SK-N-SH treated with all-trans-retinoic acid at 6 μM for 48 hours (cell line): ENCODE data around the gene KIFC1.

Experiments
- ATAC-seq: fragments of 200-7000 bp; cut with Tn5 transposase; 3 replicates; pipeline ENCODE4 v1.9.1; 2020; ENCODE audit warnings: mild to moderate bottlenecking, moderate library complexity
- BACH2 ChIP-seq: fragments of 250-450 bp; sonication (Bioruptor Pico); IDR thresholded peaks from 2 replicates; pipeline ENCODE4 v1.9.0; 2021; ENCODE audit warnings: mild to moderate bottlenecking, borderline replicate concordance
- CSRNP3 ChIP-seq: fragments of 250-450 bp; sonication (Bioruptor Pico); IDR thresholded peaks from 2 replicates; pipeline ENCODE4 v1.5.1; 2021; ENCODE audit warnings: mild to moderate bottlenecking, moderate library complexity
- ESRRG ChIP-seq: fragments of 250-450 bp; sonication (Bioruptor Pico); IDR thresholded peaks from 2 replicates; pipeline ENCODE4 v1.6.1; 2021; ENCODE audit warnings: mild to moderate bottlenecking
- GLIS3 ChIP-seq: fragments of 250-450 bp; sonication (Bioruptor Pico); IDR thresholded peaks from 2 replicates; pipeline ENCODE4 v1.5.0; 2020; ENCODE audit warnings: mild to moderate bottlenecking, moderate library complexity
- ISL1 ChIP-seq: fragments of 250-450 bp; sonication (Bioruptor Pico); IDR thresholded peaks from 2 replicates; pipeline ENCODE4 v2.1.2; 2022; ENCODE audit warnings: mild to moderate bottlenecking, moderate library complexity
- OSR1 ChIP-seq: fragments of 250-450 bp; sonication (Bioruptor Pico); IDR thresholded peaks from 2 replicates; pipeline ENCODE4 v1.8.0; 2022; ENCODE audit warnings: moderate library complexity, mild to moderate bottlenecking, inconsistent platforms
- PATZ1 ChIP-seq: fragments of 250-450 bp; sonication (Bioruptor Pico); IDR thresholded peaks from 2 replicates; pipeline ENCODE4 v1.8.0; 2020; ENCODE audit warnings: mild to moderate bottlenecking, moderate library complexity, borderline replicate concordance
- PPARA ChIP-seq: fragments of 250-450 bp; sonication (Bioruptor Pico); IDR thresholded peaks from 2 replicates; pipeline ENCODE4 v1.5.0; 2020; ENCODE audit warnings: mild to moderate bottlenecking, borderline replicate concordance
- RARB ChIP-seq: fragments of 250-450 bp; sonication (Bioruptor Pico); IDR thresholded peaks from 2 replicates; pipeline ENCODE4 v1.8.0; 2021; ENCODE audit warnings: mild to moderate bottlenecking, moderate library complexity
- SNAI2 ChIP-seq: fragments of 250-450 bp; sonication (Bioruptor Pico); IDR thresholded peaks from 2 replicates; pipeline ENCODE4 v1.5.0; 2020; ENCODE audit warnings: mild to moderate bottlenecking, moderate library complexity
- TCF4 ChIP-seq: fragments of 250-450 bp; sonication (Bioruptor Pico); IDR thresholded peaks from 2 replicates; pipeline ENCODE4 v1.8.0; 2021; ENCODE audit warnings: mild to moderate bottlenecking, moderate library complexity, borderline replicate concordance
- TOX ChIP-seq: fragments of 250-450 bp; sonication (Bioruptor Pico); IDR thresholded peaks from 2 replicates; pipeline ENCODE4 v1.8.0; 2021; ENCODE audit warnings: mild to moderate bottlenecking, moderate library complexity, borderline replicate concordance
- TSHZ2 ChIP-seq: fragments of 250-450 bp; sonication (Bioruptor Pico); IDR thresholded peaks from 2 replicates; pipeline ENCODE4 v1.5.0; 2020; ENCODE audit warnings: mild to moderate bottlenecking, moderate library complexity
- ZC3H10 ChIP-seq: fragments of 250-450 bp; sonication (Bioruptor Pico); IDR thresholded peaks from 2 replicates; pipeline ENCODE4 v1.5.1; 2021; ENCODE audit warnings: mild to moderate bottlenecking, moderate library complexity
- ZFP3 ChIP-seq: fragments of 250-450 bp; sonication (Bioruptor Pico); IDR thresholded peaks from 2 replicates; pipeline ENCODE4 v1.5.0; 2020; ENCODE audit warnings: mild to moderate bottlenecking, moderate library complexity
- ZFP30 ChIP-seq: fragments of 450-650 bp; formaldehyde crosslinking; IDR thresholded peaks from 2 replicates; pipeline ENCODE4 v1.5.0; 2022; ENCODE audit warnings: mild to moderate bottlenecking, moderate library complexity
- ZNF565 ChIP-seq: fragments of 450-650 bp; formaldehyde crosslinking; conservative IDR thresholded peaks from 2 replicates; pipeline ENCODE4 v1.5.0; 2020; ENCODE audit warnings: low read depth, mild to moderate bottlenecking, moderate library complexity
- ZNF70 ChIP-seq: fragments of 450-650 bp; formaldehyde crosslinking; IDR thresholded peaks from 2 replicates; pipeline ENCODE4 v1.5.0; 2020; ENCODE audit warnings: mild to moderate bottlenecking, moderate library complexity
- ZNF8 ChIP-seq: fragments of 450-650 bp; formaldehyde crosslinking; IDR thresholded peaks from 2 replicates; pipeline ENCODE4 v1.5.0; 2020; ENCODE audit warnings: mild to moderate bottlenecking, moderate library complexity
- TF ChIP-seq, protein P1 (sequence below): fragments of 250-450 bp; sonication (Bioruptor Pico); IDR thresholded peaks from 2 replicates; pipeline ENCODE4 v1.5.1; 2020; ENCODE audit warnings: low read depth, mild to moderate bottlenecking, moderate library complexity
- TF ChIP-seq, protein P2 (sequence below): fragments of 250-450 bp; sonication (Bioruptor Pico); IDR thresholded peaks from 2 replicates; pipeline ENCODE4 v1.8.0; 2021; ENCODE audit warnings: low read depth, mild to moderate bottlenecking, moderate library complexity, borderline replicate concordance

KIFC1 gene

GRCh38 chr6:33452496-33452895 is 60.9 kb downstream of the KIFC1 start:
- TF ChIP-seq GLIS3 (CRISPR knock-in tag): no peak
- no peak for TF ChIP-seq TSHZ2
- no peak for TF ChIP-seq SNAI2 (CRISPR knock-in tag)
- no peak for TF ChIP-seq ISL1 (CRISPR knock-in tag)
- TF ChIP-seq RARB (CRISPR knock-in tag): no peak
- TF ChIP-seq ZFP30 (CRISPR knock-in tag): no peak
- no peak for TF ChIP-seq ZNF70 (CRISPR knock-in tag)
- TF ChIP-seq ZC3H10 (CRISPR knock-in tag): no peak
- no peak for TF ChIP-seq PPARA (CRISPR knock-in tag)
- no peak for TF ChIP-seq ZNF565 (CRISPR knock-in tag)
- no peak for TF ChIP-seq TCF4 (CRISPR knock-in tag)
- TF ChIP-seq ZNF8 (CRISPR knock-in tag): no peak
- TF ChIP-seq, protein P1, sequence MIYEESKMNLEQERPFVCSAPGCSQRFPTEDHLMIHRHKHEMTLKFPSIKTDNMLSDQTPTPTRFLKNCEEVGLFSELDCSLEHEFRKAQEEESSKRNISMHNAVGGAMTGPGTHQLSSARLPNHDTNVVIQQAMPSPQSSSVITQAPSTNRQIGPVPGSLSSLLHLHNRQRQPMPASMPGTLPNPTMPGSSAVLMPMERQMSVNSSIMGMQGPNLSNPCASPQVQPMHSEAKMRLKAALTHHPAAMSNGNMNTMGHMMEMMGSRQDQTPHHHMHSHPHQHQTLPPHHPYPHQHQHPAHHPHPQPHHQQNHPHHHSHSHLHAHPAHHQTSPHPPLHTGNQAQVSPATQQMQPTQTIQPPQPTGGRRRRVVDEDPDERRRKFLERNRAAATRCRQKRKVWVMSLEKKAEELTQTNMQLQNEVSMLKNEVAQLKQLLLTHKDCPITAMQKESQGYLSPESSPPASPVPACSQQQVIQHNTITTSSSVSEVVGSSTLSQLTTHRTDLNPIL (CRISPR knock-in tag): no peak
- no peak for ATAC-seq

GRCh38 chr6:33453393-33454008 is 61.9 kb downstream of the KIFC1 start:
- TF ChIP-seq TOX (CRISPR knock-in tag) (no peak), SNAI2 (CRISPR knock-in tag) (no peak), BACH2 (CRISPR knock-in tag) (no peak), ISL1 (CRISPR knock-in tag) (no peak), RARB (CRISPR knock-in tag) (no peak), TCF4 (CRISPR knock-in tag) (no peak), ZNF8 (CRISPR knock-in tag) (no peak), PPARA (CRISPR knock-in tag) (no peak), ESRRG (no peak), GLIS3 (CRISPR knock-in tag) (no peak), ZFP3 (CRISPR knock-in tag) (no peak), PATZ1 (no peak), ZNF565 (CRISPR knock-in tag) (no peak), CSRNP3 (CRISPR knock-in tag) (no peak), OSR1 (CRISPR knock-in tag) (no peak), TSHZ2 (no peak)
- TF ChIP-seq, protein P1 (CRISPR knock-in tag): no peak
- TF ChIP-seq, protein P2, sequence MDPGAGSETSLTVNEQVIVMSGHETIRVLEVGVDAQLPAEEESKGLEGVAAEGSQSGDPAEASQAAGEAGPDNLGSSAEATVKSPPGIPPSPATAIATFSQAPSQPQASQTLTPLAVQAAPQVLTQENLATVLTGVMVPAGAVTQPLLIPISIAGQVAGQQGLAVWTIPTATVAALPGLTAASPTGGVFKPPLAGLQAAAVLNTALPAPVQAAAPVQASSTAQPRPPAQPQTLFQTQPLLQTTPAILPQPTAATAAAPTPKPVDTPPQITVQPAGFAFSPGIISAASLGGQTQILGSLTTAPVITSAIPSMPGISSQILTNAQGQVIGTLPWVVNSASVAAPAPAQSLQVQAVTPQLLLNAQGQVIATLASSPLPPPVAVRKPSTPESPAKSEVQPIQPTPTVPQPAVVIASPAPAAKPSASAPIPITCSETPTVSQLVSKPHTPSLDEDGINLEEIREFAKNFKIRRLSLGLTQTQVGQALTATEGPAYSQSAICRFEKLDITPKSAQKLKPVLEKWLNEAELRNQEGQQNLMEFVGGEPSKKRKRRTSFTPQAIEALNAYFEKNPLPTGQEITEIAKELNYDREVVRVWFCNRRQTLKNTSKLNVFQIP (CRISPR knock-in tag): no peak
- TF ChIP-seq, all 23 proteins: peak for 0
- peak; percentile 18 for ATAC-seq
